GM23248 (cell line): Measurements from ENCODE around the gene ODC1.

Experiments used
- EZH2 ChIP-seq: fragments of 200-600 bp; sonication (generic); IDR thresholded peaks from 2 replicates; pipeline ENCODE4 v1.6.1; 2018; ENCODE audit warnings: antibody characterized with exemption, mild to moderate bottlenecking; ENCODE audit not compliant: insufficient read depth, poor library complexity, severe bottlenecking
- EZH2phosphoT487 ChIP-seq: fragments of 200-600 bp; sonication (generic); IDR thresholded peaks from 2 replicates; pipeline ENCODE4 v1.6.1; 2018; ENCODE audit warnings: antibody characterized with exemption, moderate library complexity, mild to moderate bottlenecking, low read depth; ENCODE audit not compliant: insufficient read depth

- TF ChIP-seq EZH2phosphoT487 (no peak), EZH2 (no peak)
Observed at GRCh38 chr2:10423400-10423774, 24.7 kb downstream of the ODC1 start.
